GM12878 (cell line): ENCODE measurements around the gene DNAJC17.

ENCODE experiments used
- CTCF ChIP-seq, 3 experiments: IDR thresholded peaks in 2 of 3; conservative IDR thresholded peaks in 1 of 3; 2 replicates each; pipeline ENCODE4 v1.5.1; 2011; ENCODE audit warnings: low read depth in 3 of 3, low read length in 3 of 3, mild to moderate bottlenecking in 3 of 3, control low read depth in 2 of 3, moderate library complexity in 2 of 3, inconsistent platforms in 1 of 3, mixed read lengths in 1 of 3; ENCODE audit not compliant: control insufficient read depth in 2 of 3, insufficient read depth in 1 of 3; ENCODE audit errors: extremely low read depth in 1 of 3
- ESRRA ChIP-seq: IDR thresholded peaks from 2 replicates; pipeline ENCODE4 v1.6.1; 2012; ENCODE audit warnings: mild to moderate bottlenecking, low read length, improper control_type of control experiment
- GABPA ChIP-seq: IDR thresholded peaks from 2 replicates; pipeline ENCODE4 v1.6.1; 2014; ENCODE audit warnings: antibody characterized with exemption, low read depth, mild to moderate bottlenecking, inconsistent platforms
- PAX8 ChIP-seq: fragments of 450-650 bp; IDR thresholded peaks from 2 replicates; pipeline ENCODE4 v1.6.1; 2017; ENCODE audit warnings: mild to moderate bottlenecking, moderate library complexity
- USF1 ChIP-seq: IDR thresholded peaks from 2 replicates; pipeline ENCODE4 v1.6.1; 2011; ENCODE audit warnings: borderline replicate concordance, low read depth, mild to moderate bottlenecking, moderate library complexity, mixed read lengths, low read length; ENCODE audit not compliant: insufficient read depth; ENCODE audit errors: extremely low read length
- ZBTB33 ChIP-seq: fragments of 450-650 bp; IDR thresholded peaks from 2 replicates; pipeline ENCODE4 v1.6.1; 2017; ENCODE audit warnings: mild to moderate bottlenecking
- TF ChIP-seq, protein P1 (sequence below): IDR thresholded peaks from 2 replicates; pipeline ENCODE4 v1.6.1; 2012; ENCODE audit warnings: low read depth, low read length, improper control_type of control experiment

DNA sequence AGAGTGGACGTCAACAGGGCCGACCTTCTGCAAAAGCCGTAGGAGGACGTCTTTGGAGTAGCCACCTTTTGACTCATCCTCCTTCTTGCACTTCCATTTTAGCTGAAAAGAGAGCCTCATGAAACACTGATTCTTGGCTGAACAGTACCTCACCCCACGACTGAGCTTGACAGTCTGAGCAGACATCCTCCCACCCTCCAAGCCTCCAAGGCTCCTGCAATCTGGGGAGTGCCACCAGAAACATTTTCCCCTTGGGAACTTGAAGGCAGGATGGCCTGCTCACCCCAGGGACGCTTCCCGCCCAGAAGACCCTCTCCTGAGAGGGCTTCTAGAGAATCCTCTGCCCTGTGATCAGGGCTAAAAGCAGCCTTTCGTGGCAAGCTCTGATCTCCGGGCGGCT is 32.3 kb downstream of the DNAJC17 start:
- TF ChIP-seq ZBTB33 (no peak), ESRRA (no peak), USF1 (no peak), GABPA (no peak), CTCF (IDR thresholded peaks at IDR 0.05 in 2 of 3, conservative IDR thresholded peaks at IDR 0.05 in 1 of 3; ENCODE audit: control insufficient read depth in 2 of 3, extremely low read depth in 1 of 3, insufficient read depth in 1 of 3, low read depth in 3 of 3, low read length in 3 of 3) (no peak), PAX8 (no peak)
- TF ChIP-seq, protein P1, sequence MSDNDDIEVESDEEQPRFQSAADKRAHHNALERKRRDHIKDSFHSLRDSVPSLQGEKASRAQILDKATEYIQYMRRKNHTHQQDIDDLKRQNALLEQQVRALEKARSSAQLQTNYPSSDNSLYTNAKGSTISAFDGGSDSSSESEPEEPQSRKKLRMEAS: no peak
